Activated CD4-positive, alpha-beta T cell treated with anti-CD3 and anti-CD28 coated beads, Interleukin-2, amount 50 U/mL, for 16 hours (primary cell): ENCODE measurements around the gene EP400.

Experiments used
- DNase-seq: peaks from one replicate; pipeline ENCODE4 v3.0.0-alpha.2; 2020

The EP400 gene

DNA sequence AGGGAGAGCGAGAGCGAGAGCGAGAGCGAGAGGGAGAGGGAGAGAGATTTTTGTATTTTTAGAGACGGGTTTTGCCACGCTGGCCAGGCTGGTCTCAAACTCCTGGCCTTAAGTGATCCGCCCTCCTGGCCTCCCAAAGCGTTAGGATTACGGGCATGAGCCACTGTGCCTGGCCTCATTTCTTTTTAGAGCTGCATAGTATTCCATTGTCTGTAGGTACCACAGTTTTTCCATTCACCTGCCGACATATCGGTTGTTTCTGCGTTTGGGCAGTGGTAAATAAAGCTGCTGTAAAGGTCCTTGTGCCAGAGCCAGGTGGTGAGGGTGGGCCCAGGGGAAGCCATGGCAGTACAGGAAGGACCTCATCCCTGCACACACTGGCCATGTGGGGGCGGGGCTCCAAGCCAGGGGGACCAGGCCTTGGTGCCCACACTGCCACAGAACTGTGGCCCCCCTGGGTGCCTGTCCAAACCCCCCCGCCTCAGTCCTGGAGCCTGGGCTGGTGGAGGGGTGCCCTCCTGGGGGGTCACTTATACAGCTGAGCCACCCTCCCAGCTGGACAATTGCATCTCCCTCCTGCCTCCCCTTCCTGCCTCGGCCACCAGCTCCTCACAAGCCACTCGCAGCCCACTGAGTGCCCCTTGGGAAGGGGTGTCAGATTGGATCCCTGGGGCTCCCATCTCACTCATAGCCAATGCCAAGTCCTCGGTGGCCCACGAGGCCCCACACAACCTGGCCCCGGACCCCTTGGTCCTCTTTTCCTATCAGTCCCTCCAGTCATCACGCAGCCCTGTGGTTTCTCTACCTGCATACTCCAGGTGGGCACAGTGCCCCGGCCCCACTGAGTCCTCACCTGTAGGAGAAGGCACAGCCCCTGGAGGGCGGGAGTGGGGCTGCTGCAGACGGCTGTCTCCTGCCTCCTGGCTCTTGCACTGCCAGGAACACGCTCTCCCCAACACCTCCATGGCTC lies 22.3 kb upstream of the EP400 start:
- DNase-seq, result no peak

DNA sequence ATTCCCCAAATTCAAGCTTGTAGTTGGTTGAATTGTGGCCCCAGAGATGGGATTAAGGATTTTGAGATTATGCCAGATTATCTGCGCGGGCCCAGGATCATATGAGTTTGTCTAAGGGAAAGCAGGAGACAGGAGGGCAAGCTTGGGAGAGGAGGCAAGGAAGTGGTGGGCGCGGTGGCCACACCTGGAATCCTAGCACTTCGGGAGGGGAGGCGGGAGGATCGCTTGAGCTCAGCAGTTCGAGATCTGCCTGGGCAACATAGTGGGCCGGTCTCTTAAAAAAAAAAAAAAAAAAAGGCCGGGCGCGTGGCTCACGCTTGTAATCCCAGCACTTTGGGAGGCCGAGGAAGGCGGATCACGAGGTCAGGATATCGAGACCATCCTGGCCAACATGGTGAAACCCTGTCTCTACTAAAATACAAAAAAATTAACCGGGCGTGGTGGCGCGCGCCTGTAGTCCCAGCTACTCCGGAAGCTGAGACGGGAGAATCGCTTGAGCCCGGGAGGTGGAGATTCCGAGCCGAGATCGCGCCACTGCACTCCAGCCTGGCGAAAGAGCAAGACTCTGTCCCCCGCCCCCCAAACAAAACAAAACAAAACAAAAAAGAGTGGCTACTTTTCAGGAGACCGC lies 21.5 kb upstream of the EP400 start:
- peak; percentile 44 for DNase-seq

DNA sequence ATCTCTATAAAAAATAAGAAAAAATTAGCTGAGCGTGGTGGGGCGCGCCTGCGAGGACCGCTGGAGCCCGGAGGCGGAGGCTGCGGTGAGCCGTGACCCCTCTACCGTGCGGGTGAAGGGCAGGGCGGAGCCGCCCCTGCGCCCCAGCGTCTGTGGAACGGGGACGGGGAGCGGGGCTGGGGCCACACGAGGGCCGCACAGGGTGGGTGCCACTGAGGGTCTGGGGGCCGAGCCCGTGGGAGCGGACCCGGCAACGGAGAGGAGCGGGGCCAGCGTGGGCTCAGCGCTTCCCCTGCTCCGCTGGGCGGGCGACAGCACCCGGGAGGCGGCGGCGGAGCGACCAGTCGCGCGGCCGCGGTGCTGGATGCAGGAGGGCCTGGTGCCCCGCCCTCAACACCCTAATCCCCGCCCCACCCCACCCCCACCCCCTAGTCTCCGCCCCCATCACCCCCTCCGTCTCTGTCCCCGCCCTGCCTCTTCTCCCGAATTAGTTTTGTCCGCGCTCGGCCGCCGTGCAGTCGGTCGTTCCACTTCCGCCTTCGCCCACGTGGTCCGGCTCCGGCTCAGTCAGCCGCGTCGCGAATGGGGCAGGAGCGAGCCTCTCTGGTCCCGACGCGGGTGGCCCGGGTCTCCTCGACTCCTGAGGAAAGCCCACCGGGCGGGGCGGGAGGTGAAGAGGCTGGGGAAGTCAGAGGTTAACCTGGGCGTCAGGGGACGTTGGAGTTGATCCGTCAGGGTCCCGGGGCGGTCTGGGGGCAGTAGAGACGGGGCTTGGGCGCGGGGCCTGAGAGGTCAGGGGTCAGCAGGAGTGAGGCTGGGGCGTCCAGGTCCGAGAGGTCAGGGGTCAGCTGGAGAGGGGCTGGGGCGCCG lies 20.8 kb upstream of the EP400 start, which contains the start of gene PUS1:
Gene PUS1 (plus strand): TSS at position 566 of the 870 bp plus-strand sequence. CDS start 447 bp downstream, outside the sequence.
- peak; percentile 96 for DNase-seq

DNA sequence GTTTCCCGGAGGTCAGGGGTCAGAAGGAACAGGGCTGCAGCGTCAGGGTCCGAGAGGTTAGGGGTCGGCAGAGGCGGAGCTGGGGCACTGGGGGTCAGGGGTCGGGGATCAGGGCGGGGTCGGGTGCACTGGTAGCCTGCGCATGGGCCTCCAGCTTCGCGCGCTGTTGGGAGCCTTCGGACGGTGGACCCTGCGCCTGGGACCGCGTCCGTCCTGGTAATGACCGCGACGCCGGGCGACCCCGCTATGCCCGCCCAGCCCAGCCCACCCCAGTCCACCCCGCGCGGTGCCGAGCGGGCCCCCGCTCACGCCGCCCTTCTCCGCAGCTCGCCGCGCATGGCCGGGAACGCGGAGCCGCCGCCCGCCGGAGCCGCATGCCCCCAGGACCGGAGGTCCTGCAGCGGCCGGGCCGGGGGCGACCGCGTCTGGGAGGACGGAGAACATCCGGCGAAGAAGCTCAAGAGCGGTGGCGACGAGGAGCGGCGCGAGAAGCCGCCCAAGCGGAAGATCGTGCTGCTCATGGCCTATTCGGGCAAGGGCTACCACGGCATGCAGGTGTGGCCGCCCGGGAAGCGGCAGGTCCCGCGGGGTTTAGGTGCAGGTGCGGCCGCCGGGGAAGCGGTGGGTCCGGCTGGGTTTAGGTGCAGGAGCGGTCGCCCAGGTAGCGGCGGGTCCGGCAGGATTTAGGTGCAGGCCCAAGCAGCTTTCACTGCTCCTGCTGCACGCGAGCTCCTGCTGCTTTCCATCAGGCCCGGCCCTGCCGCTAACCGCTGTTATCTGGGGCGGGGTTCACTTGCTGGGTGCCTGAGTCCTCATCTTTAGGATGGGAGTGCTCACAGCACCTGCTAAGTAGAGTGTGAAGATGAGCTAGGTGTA lies 19.9 kb upstream of the EP400 start:
- DNase-seq, result peak; percentile 33

DNA sequence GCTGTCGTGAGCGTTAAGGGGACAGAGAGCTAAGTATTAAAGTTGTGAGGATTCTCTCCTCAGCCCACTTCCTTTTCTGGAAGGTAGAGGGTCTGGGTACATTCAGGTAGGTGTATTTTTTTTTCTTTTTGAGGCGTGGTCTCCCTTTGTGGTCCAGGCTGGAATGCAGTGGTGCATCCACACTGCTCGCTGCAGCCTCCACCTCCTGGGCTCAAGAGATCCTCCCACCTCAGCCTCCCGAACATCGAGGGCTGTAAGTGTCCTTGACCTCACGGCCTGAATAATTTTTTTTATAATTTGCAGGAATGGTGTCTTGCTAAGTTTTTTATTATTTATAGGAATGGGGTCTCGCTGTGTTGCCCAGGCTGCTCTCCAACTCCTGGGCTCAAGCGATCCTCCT lies 19.2 kb upstream of the EP400 start:
- no peak for DNase-seq

DNA sequence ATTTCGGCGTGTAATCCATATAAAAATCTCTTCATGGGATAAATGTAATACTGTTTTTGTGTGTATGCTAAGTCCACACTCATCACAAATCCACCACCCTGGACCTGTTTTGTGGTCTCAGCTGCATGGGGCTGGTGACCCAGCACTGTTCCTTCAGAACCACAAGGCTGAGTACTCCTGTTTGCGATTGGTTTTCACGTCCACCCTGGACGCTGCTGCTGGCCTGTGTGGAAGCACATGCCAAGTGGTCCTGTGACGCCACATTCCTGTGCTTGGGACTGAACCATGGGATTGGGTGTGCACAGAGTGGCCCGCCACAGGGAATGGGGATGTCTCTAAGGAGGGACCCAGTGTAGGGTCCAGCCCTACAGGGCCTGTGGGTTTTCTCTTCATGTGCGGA lies 16.4 kb upstream of the EP400 start:
- DNase-seq, result no peak

DNA sequence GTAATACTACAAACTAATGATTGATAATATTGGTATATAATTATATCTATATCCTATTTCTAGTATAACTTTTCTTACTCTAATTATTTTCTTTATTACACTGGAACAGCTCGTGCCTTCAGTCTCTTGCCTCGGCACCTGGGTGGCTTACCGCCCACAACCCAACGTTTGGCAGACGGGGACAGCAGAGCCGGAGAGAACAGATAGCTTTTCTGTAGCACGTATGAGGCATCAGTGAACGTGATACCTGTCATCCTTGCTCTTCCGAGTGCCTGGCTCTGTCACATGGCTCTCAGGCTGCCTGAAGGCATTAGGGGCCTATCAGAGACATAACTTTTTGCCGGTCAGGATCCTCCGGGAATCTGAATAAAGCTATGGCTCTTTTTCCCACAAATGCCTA lies 15.2 kb upstream of the EP400 start:
- no peak for DNase-seq

DNA sequence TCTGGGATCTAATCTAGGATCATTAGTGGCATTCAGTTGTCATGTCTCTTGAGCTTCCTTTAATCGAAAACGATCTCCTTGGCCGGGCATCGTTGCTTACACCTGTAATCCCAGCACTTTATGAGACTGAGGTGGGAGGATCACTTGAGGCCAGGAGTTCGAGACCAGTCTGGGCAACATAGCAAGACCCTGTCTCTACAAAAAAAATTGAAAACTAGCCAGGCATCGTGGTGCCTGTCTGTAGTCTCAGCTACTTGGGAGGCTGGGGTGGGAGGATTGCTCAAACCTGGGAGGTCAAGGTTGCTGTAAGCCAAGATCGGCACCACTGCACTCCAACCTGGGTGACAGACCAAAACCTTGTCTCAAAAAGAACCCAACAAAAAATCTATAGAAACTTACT lies 11.7 kb upstream of the EP400 start:
- DNase-seq, result no peak

DNA sequence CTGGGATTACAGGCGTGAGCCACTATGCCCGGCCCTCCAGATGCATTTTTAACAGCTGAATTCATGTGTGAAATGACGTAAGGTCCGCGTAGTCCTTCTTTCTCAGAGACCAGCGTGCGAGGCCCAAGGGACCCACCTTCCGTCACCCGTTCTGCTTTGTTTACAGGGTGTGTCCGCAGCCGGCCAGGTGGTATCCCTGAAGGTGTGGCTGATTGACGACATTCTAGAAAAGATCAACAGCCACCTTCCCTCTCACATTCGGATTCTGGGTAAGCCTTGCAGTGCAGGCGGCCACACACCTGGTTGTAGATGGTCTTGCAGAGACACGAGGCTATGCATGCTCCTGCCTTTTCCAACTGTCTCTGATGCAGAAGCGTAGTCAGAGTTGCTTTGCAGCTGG lies 10.7 kb upstream of the EP400 start:
- no peak for DNase-seq

DNA sequence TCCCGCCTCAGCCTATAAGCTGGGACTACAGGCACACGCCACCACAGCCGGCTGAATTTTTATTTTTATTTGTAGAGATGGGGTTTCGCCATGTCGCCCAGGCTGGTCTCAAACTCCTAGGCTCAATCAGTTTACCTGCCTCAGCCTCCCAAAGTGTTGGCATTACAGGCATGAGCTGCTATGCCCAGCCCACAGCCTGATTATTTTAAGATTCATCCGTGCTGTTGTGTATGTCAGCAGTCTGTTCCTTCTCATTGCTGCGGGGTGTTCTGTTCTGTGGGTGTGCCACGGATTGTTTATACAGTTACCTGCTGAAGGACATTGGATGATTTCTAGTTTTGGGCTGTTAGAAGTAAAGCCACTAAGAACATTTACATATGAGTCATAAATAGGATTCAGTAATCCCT lies 9.6 kb upstream of the EP400 start:
- DNase-seq, result no peak

DNA sequence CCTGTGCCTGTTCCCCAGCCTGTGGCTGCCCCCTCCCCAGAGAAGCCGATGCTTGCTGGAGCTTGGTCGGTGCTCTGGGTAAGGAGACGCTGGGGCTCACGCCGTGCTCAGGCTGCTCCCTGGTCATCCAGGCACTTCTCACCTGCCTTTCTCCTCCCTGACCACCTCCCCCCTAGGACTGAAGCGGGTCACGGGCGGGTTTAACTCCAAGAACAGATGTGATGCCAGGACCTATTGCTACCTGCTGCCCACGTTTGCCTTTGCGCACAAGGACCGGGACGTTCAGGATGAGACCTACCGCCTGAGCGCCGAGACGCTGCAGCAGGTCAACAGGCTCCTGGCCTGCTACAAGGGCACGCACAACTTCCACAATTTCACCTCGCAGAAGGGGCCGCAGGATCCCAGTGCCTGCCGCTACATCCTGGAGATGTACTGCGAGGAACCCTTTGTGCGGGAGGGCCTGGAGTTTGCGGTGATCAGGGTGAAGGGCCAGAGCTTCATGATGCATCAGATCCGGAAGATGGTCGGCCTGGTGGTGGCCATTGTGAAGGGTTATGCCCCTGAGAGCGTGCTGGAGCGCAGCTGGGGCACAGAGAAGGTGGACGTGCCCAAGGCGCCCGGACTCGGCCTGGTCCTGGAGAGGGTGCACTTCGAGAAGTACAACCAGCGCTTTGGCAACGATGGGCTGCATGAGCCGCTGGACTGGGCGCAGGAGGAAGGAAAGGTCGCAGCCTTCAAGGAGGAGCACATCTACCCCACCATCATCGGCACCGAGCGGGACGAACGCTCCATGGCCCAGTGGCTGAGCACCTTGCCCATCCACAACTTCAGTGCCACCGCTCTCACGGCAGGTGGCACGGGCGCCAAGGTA lies 8.4 kb upstream of the EP400 start:
- no peak for DNase-seq

DNA sequence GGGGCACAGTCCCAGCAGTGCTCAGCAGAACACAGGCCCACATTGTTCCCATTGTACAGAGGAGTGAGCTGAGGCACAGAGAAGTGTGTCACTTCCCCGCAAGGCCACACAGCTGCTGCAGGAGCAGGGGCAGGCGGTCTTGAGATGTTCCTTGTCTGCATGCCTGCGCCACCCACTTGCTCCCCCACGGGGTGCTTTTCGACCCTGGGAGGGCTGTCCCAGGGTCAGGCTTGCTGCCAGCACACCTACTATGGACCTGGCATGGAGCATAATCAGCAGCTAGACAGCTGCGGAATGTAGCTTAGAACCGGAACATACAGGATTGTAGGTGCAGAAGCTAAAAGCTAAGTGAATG lies 7.8 kb upstream of the EP400 start:
- no peak for DNase-seq

DNA sequence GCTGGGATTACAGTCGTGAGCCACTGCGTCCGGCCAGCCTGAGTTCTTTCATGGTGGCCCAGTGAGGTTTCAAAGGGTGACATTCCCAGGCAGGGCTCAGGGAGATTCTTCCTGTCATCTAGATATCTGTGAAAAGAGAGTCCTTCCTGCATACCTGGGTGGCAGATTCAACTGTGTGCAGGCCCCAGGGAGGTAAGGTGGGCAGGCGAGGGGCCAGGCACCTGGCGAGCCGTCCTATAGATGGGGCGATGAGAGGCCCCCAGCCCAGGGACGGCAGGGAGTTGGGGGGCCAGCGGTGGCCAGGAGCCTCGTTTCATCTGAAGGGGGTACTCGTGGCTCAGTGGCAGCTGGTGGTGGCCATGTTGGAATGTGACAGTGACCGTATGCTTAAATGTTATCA lies 7.1 kb upstream of the EP400 start:
- no peak for DNase-seq

DNA sequence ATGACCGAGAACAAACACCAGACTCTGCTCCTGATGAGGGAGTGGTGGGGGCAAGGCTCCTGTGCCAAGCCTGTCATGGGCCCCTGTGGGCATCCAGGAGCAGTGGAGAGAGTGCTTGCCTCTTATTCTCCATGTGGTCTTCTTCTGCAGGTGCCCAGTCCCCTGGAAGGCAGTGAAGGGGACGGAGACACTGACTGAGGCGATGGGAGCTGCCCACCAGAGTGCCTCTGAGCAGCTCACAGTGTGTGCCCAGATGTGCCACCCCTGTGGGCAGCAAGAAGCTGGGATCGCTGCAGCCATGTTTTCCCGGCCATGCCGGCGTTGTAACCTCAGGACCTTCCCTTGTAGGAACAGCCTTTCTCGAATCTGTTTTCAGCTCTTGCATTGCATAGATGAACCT lies 6.4 kb upstream of the EP400 start:
- DNase-seq, result no peak

DNA sequence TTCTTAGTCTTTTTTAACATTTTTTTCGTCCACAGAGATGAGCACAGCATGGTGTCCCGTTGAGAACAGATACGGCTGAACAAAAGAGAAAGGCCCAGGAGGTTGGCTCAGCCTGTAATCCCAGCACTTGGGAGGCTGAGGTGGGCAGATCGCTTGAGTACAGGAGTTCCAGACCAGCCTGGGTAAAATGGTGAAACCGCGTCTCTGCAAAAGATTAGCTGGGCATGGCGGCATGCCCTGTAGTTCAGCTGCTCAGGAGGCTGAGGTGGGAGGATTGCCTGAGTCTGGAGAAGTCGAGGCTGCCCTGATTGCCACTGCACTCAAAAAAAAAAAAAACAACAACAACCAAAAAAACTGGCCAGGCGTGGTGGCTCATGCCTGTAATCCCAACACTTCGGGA lies 5.9 kb upstream of the EP400 start:
- no peak for DNase-seq

DNA sequence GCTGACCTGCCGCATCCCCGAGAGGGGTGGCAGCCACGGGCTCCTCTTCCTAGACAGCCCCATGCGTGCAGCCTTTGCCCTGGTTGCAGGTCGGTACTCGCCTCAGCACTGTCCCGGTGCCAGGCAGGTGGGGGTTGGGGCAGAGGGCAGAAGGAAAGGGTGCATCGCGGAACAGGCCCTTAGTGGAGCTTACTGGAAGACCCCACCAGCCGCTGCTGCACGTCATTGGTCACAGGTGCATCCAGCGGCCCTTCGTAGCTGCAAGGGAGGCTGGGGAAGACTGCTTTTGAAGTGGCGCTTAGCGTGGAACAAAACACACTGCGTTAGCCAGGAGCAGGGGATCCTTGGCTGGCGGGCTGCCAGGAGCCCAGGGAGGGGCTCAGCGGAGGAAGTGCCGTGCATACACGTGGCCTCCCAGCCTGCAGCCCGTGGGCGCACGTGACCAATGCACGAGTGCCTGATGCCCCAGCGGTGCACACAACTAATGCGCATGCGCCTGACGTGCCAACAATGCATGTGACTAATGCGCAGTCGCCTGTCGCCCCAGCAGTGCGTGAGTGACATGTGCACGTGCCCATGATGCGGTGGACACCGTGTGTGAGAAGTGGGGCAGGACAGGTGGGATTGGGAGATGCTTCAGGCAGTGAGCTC lies 5.0 kb upstream of the EP400 start:
- no peak for DNase-seq

DNA sequence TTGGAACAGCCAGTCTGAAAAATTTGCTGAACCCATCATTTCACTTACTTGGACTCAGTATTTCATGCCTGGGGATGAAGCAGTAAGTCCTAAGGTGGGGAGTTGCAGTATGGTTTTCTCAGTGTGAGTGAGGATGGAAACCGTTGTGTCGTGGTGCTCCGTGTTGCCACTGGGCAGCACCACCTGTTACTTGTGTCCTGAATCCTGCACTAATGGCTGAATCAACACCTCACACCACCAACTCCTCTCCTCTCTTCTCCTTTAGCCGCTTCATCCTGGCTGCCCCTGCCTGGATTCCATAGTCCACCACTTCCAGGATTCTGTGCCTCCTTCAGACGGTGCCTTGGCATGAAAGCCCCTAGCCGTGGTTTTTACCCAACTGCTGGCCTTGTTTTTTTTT lies 3.0 kb upstream of the EP400 start:
- DNase-seq, result no peak

DNA sequence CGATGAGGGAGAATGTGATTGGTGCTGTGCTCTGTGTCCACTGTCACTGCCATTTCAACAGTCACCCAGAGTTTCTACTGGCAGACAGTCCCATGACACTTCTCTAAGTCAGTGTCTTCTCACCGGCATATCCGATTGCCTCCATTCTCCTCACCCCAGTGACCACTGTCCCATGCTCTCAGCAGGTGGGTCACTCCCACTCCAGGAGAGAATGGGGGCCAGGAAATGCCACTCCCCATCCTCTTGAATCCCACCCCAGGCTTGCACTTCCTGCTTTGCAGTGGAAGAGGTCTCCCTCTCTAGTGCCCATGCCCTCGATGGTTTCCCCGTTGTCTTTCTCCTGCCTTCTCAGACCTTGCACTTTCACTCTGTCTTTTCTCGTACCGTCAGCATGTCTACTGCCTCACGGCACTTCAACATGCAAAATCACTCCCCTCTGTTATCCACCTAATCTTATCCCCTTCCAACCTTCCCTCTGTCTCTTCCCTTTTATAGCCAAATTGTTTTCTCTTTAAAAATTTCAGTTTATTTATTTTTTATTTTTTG lies 2.2 kb upstream of the EP400 start:
- DNase-seq, result no peak

DNA sequence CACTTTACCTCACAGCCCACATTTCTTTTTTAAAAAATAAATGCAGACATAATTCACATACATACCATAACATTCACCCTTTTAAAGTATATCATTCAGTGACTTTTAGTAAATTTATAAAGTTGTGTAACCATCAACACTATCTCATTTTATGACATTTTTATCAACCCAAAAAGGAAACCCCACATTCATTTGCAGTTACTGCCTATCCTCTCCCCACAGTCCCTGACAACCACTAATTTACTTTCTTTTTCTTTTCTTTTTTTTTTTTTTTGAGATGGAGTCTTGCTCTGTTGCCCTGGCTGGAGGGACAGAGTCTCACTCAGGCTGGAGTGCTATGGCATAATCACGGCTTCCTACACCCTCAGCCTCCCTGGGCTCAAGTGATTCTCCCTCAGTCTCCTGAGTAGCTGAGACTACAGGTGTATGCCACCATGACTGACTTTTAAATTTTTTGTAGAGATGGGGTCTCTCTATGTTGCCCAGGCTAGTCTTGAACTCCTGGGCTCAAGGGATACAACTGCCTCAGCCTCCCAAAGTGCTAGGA lies 1.5 kb upstream of the EP400 start:
- DNase-seq, result no peak
